GM21528 (cell line): ENCODE measurements around the gene TBCA.

ENCODE experiments used
- ATAC-seq: cut with Tn5 transposase; IDR thresholded peaks from one replicate; pipeline ENCODE4 v1.9.1; 2021; ENCODE audit warnings: mild to moderate bottlenecking, moderate library complexity; ENCODE audit not compliant: unreplicated experiment, low FRiP score

The TBCA gene

GRCh38 chr5:77644371-77645157, 131.6 kb downstream of the TBCA start:
- ATAC-seq, result no peak

- no peak for ATAC-seq
Observed at GRCh38 chr5:77643654-77644370, 132.3 kb downstream of the TBCA start.

- no peak for ATAC-seq
Observed at GRCh38 chr5:77642738-77643653, 133.1 kb downstream of the TBCA start.

GRCh38 chr5:77641963-77642737, 134.0 kb downstream of the TBCA start:
- ATAC-seq, result no peak

GRCh38 chr5:77641397-77641943, 134.7 kb downstream of the TBCA start:
- no peak for ATAC-seq
